IMR-90 (cell line): ENCODE data around the gene ZNRF3. TPM values are rescaled to one million over a fixed set of nuclear protein-coding genes. Genes with fewer than 3 reads are reported as not detected.
"Not testable (repeated sequence)": the region's sequence is repeated elsewhere in the genome, so short reads cannot be mapped to it uniquely, and the experiment has no call there.

Experiments
- ATAC-seq: fragments of 200-7000 bp; cut with Tn5 transposase; 2 replicates; pipeline ENCODE4 v1.9.1; 2020; ENCODE audit warnings: low read depth, mild to moderate bottlenecking, moderate library complexity
- BruUV-seq: library from RNA; stranded (reverse); fragments of 400-500 nt; replicated peaks from 2 replicates; lab custom pipeline; 2021; lab: Mats Ljungman, UMichigan
- CTCF ChIA-PET: fragments of 300-600 bp; formaldehyde crosslinking; extraction: SDS; loops from one replicate; lab custom pipeline; 2021; ENCODE audit warnings: antibody characterized with exemption; lab: Yijun Ruan, JAX
- POLR2A ChIA-PET: fragments of 300-600 bp; sonication (Branson Sonifier 250); formaldehyde crosslinking; loops from one replicate; lab custom pipeline; 2022; ENCODE audit warnings: antibody characterized with exemption; ENCODE audit not compliant: unreplicated experiment; lab: Charles Lee
- DNase-seq: peaks from one replicate; pipeline ENCODE4 v3.0.0; 2013
- H2AFZ ChIP-seq: replicated peaks from 2 replicates; pipeline ENCODE3; 2013; ENCODE audit warnings: low read length, mild to moderate bottlenecking; ENCODE audit not compliant: poor library complexity
- H2AK5ac ChIP-seq: 2 replicates; pipeline ENCODE4 v1.6.1; 2013; ENCODE audit warnings: low read depth, low read length, inconsistent platforms
- H2AK9ac ChIP-seq: replicated peaks from 2 replicates; pipeline ENCODE3; 2013; ENCODE audit warnings: mild to moderate bottlenecking, low read depth, low read length, moderate library complexity; ENCODE audit not compliant: poor library complexity
- H2BK120ac ChIP-seq: 2 replicates; pipeline ENCODE4 v1.6.1; 2013; ENCODE audit warnings: low read depth, low read length, inconsistent platforms
- H2BK15ac ChIP-seq: 3 replicates; pipeline ENCODE4 v1.6.1; 2013; ENCODE audit warnings: low read depth, low read length, inconsistent platforms
- H2BK20ac ChIP-seq: 2 replicates; pipeline ENCODE4 v1.6.1; 2013; ENCODE audit warnings: low read depth, mild to moderate bottlenecking, inconsistent platforms, low read length, moderate library complexity
- H2BK5ac ChIP-seq: 2 replicates; pipeline ENCODE4 v1.6.1; 2013; ENCODE audit warnings: mild to moderate bottlenecking, low read depth, low read length, inconsistent platforms; ENCODE audit not compliant: poor library complexity, severe bottlenecking
- H3K14ac ChIP-seq: replicated peaks from 2 replicates; pipeline ENCODE4 v1.6.1; 2013; ENCODE audit warnings: low read depth, low read length, inconsistent platforms
- H3K18ac ChIP-seq: 2 replicates; pipeline ENCODE4 v1.6.1; 2013; ENCODE audit warnings: low read depth, low read length, control low read depth
- H3K23ac ChIP-seq: 2 replicates; pipeline ENCODE4 v1.6.1; 2013; ENCODE audit warnings: low read depth, low read length, inconsistent platforms
- H3K27ac ChIP-seq: 2 replicates; pipeline ENCODE4 v1.5.1; 2013; ENCODE audit warnings: mild to moderate bottlenecking, control low read depth, low read length; ENCODE audit not compliant: insufficient read depth
- H3K27me3 ChIP-seq: 2 replicates; pipeline ENCODE4 v1.6.1; 2013; ENCODE audit warnings: low read length; ENCODE audit not compliant: control insufficient read depth, insufficient read depth
- H3K36me3 ChIP-seq: 2 replicates; pipeline ENCODE4 v1.6.1; 2013; ENCODE audit warnings: low read length, mixed read lengths; ENCODE audit not compliant: control insufficient read depth, insufficient read depth
- H3K4ac ChIP-seq: 2 replicates; pipeline ENCODE4 v1.6.1; 2013; ENCODE audit warnings: low read depth, low read length, inconsistent platforms
- H3K4me1 ChIP-seq: 2 replicates; pipeline ENCODE4 v1.6.1; 2013; ENCODE audit warnings: low read length, mixed read lengths; ENCODE audit not compliant: control insufficient read depth, insufficient read depth
- H3K4me2 ChIP-seq: 2 replicates; pipeline ENCODE4 v1.6.1; 2013; ENCODE audit warnings: low read depth, mild to moderate bottlenecking, control low read depth, low read length, moderate library complexity
- H3K4me3 ChIP-seq: 2 replicates; pipeline ENCODE4 v1.5.1; 2013; ENCODE audit warnings: low read depth, mild to moderate bottlenecking, control low read depth, low read length, moderate library complexity; ENCODE audit not compliant: insufficient read depth
- H3K56ac ChIP-seq: 2 replicates; pipeline ENCODE4 v1.6.1; 2013; ENCODE audit warnings: low read length, inconsistent platforms; ENCODE audit not compliant: insufficient read depth; ENCODE audit errors: extremely low read depth
- H3K79me1 ChIP-seq, 2 experiments: 2 replicates each; pipeline ENCODE4 v1.6.1; 2013; ENCODE audit warnings: low read length in 2 of 2, inconsistent platforms in 1 of 2, low read depth in 1 of 2
- H3K9ac ChIP-seq: 2 replicates; pipeline ENCODE4 v1.6.1; 2013; ENCODE audit warnings: low read depth, low read length, control low read depth
- H3K9me1 ChIP-seq: 2 replicates; pipeline ENCODE4 v1.6.1; 2013; ENCODE audit warnings: low read length, inconsistent platforms; ENCODE audit not compliant: insufficient read depth
- H3K9me3 ChIP-seq: 2 replicates; pipeline ENCODE4 v1.6.1; 2013; ENCODE audit warnings: low read length; ENCODE audit not compliant: control insufficient read depth, insufficient read depth
- H4K20me1 ChIP-seq: 2 replicates; pipeline ENCODE4 v1.6.1; 2013; ENCODE audit warnings: low read length, inconsistent platforms; ENCODE audit not compliant: insufficient read depth
- H4K5ac ChIP-seq: 2 replicates; pipeline ENCODE4 v1.6.1; 2013; ENCODE audit warnings: mild to moderate bottlenecking, low read depth, low read length, control low read depth
- H4K8ac ChIP-seq, 2 experiments: 2 replicates each; pipeline ENCODE4 v1.6.1; 2013; ENCODE audit warnings: low read depth in 2 of 2, low read length in 2 of 2, control low read depth in 1 of 2, inconsistent platforms in 1 of 2
- H4K91ac ChIP-seq: 2 replicates; pipeline ENCODE4 v1.6.1; 2013; ENCODE audit warnings: low read depth, low read length, inconsistent platforms; ENCODE audit not compliant: insufficient read depth
- WGBS, 2 experiments: methylation state at CpG; one replicate each; pipeline versions ENCODE4 v1.1.5 to v1.1.7; 2013; ENCODE audit warnings: missing lambda C conversion rate in 2 of 2; ENCODE audit not compliant: insufficient read length in 1 of 2; ENCODE audit errors: extremely low coverage in 2 of 2; 5-methylcytosine and 5-hydroxymethylcytosine counted together
- dilution Hi-C: fragments of 300-500 bp; cut with HindIII; formaldehyde crosslinking; loops from one replicate; pipeline ENCODE4 v1.14.3; 2018; ENCODE audit warnings: low sequenced_read_pairs; ENCODE audit not compliant: unreplicated experiment
- in situ Hi-C: fragments of 300-500 bp; cut with MboI; formaldehyde crosslinking; loops from 3 replicates; pipeline ENCODE4 v1.14.3; 2019; ENCODE audit warnings: low sequenced_read_pairs, inconsistent platforms, mixed read lengths
- intact Hi-C: fragments of 100-400 bp; cut with micrococcal nuclease; formaldehyde crosslinking; loops from 2 replicates; pipeline ENCODE4 v1.10.0; 2022
- polyA plus RNA-seq, 3 experiments: library from polyadenylated mRNA; depleted of rRNA; stranded (reverse); fragments of >200 nt; gene quantifications; 2 replicates each; pipeline ENCODE4 v1.2.3, GENCODE V29; 2012; ENCODE audit warnings: low replicate concordance in 1 of 3
- total RNA-seq: library from RNA; depleted of rRNA; stranded (reverse); fragments of >200 nt; gene quantifications from 2 replicates; pipeline ENCODE4 v1.2.3, GENCODE V29; 2012

ZNRF3 gene
- total and polyA plus RNA-seq, 2 of the 4 experiments (the other 2 are of a cell fraction): 1.4 to 2.4 TPM

- H3K4me3 ChIP-seq, BruUV-seq, H2BK20ac ChIP-seq, H3K4me1 ChIP-seq, ATAC-seq, dilution Hi-C loops, H4K91ac ChIP-seq, H3K36me3 ChIP-seq, H3K4me2 ChIP-seq, H4K20me1 ChIP-seq, H2AK5ac ChIP-seq, H4K8ac ChIP-seq, H3K4ac ChIP-seq, H2BK15ac ChIP-seq, H3K56ac ChIP-seq, H2AK9ac ChIP-seq, intact Hi-C loops, H2AFZ ChIP-seq, POLR2A ChIA-PET, H3K27ac ChIP-seq, H3K18ac ChIP-seq, in situ Hi-C loops, H2BK5ac ChIP-seq, H3K27me3 ChIP-seq, H3K14ac ChIP-seq, H3K23ac ChIP-seq, H3K79me1 ChIP-seq, DNase-seq, H4K5ac ChIP-seq, H3K9me3 ChIP-seq, H2BK120ac ChIP-seq, H3K9me1 ChIP-seq, H3K9ac ChIP-seq: not testable (repeated sequence)
- CTCF ChIA-PET: interaction anchor here (0.5 to 1.0 kb wide), 2 partner anchors 11 to 22 kb away, joined by 3 read pairs; no protein-coding TSS in a partner anchor
- no CpG with 5 or more reads among the region's 2 CpGs for WGBS, 2 experiments
Measured at GRCh38 chr22:28844277-28844676, 39.1 kb upstream of the ZNRF3 start.
